HG03520 (cell line): ENCODE results near the gene TMEM178B.
"Not testable (repeated sequence)": the region's sequence is repeated elsewhere in the genome, so short reads cannot be mapped to it uniquely, and the experiment has no call there.

ENCODE experiments used
- ATAC-seq: cut with Tn5 transposase; IDR thresholded peaks from one replicate; pipeline ENCODE4 v1.9.1; 2021; ENCODE audit warnings: mild to moderate bottlenecking, moderate library complexity; ENCODE audit not compliant: unreplicated experiment

TMEM178B gene

DNA sequence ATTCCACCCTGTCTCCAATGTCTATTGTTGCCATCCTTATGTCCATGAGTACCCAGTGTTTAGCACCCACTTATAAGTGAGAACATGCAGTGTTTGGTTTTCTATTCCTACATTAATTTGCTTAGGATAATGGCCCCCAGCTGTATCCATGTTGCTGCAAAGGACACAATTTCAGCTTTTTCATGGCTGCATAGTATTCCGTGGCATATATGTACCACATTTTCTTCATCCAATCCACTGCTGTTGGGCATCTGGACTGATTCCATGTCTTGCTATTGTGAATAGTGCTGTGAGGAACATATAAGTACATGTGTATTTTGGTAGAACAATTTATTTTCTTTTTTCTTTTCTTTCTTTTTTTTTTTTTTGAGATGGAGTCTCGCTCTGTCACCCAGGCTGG lies 68.2 kb downstream of the TMEM178B start:
- no peak for ATAC-seq

DNA sequence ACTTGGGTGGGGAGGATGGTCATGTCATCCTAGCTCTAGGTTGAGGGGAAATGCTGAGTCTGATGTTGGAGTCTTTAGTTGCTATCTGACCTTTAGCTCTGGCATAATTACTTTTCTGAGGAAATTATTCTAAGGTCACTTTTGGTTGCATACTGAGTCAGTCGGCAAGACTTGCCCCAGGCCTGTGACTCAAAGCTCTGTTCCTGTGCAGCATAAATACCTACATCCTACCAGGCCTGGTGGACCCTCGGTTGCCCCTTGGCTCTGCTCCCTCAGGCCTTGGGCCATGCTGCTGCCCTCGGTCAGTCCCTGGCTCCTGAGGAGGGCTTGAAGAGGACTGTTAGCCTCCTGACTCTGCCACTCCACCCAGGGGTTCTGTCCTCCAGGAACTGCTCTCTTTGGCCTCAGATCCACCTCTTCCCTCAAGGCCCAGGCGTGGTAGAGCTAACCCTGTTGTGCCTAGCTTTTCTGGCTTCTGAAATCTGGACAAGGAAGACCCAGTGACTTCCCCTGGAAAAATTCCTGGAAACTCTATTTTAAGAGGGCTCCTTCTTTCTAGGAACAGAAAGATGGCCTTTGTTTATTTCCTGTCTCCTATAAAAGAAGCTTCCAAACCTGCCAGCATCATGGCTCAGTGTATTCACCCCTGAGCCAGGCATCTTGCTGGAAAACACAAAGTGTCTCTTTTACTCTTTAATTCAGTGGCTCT lies 71.2 kb downstream of the TMEM178B start:
- ATAC-seq = no peak

GRCh38 chr7:141145630-141145982 lies 71.7 kb downstream of the TMEM178B start:
- ATAC-seq = no peak

- no peak for ATAC-seq
Observed at GRCh38 chr7:141147482-141147881, 73.6 kb downstream of the TMEM178B start.

- ATAC-seq = no peak
Observed at GRCh38 chr7:141150465-141150864, 76.6 kb downstream of the TMEM178B start.

DNA sequence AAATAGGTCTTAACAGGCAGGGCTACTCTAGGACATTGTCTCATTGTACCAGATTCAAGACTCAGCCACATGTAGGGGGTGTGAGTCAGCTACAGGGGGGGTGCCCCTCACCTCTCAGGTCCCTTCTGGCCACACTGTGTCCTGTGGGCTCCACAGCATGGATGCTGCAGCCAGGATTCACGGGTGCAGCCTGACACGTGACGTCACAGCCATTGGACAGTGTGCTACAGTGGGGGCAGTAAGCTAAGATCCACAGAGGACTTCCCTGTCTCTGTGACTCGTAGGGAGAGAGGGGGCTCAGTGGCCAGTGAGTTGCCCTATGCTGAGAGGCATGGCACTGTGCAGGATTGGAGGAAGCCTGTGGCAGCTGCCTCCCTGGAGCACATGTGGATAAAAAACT lies 77.9 kb downstream of the TMEM178B start:
- ATAC-seq = no peak

GRCh38 chr7:141153231-141153630 lies 79.4 kb downstream of the TMEM178B start:
- no peak for ATAC-seq

DNA sequence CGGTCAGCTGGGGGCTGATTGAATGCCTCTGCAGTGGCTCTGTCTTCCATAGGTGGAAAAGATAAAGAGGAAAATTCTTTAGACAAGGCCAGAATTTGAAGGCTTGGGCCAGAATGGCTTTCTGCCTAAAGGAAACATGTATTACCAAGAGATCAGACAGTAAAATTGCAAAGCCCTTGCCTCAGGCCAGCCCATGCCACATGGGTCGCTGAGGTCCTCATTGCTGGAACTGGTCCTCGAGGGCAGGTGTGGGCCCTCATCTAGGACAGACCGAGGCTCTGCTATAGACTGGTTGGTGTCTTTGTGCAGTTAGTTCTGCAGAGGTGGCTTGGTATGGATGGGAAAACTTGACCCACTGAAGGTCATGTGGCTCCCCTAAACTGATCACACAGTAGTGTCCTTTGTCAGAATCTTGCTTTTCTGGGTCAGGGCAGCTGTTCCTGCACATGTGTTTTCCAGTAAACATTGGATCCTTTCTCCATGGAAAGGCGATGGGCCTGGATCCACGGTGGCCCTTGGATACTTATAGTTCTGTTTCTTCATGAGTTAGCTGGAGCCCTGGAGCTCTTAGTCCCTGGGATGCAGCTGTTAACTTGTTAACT lies 80.4 kb downstream of the TMEM178B start:
- no peak for ATAC-seq

DNA sequence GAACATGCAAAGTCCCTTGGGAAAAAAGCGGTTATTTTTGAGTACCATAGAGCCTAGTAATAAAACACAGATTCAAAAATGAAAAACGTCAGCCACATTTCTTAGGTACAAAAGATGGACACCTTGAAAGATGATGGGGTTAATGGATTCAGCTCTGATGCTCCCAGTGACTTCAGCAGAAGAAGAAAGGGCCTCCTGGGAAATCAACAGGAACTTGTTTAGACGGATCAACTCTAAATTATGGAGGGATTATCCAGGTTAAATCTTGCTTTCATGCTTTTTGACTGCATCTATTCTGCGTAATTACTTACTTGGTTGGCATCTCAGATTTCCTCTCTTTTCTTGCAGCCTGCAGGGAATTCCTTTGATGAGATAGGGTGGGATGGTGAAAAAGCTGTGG lies 82.5 kb downstream of the TMEM178B start:
- no peak for ATAC-seq

- ATAC-seq = no peak
Observed at GRCh38 chr7:141157138-141157765, 83.4 kb downstream of the TMEM178B start.

GRCh38 chr7:141158561-141158960 lies 84.7 kb downstream of the TMEM178B start:
- ATAC-seq = no peak

- ATAC-seq = no peak
Observed at GRCh38 chr7:141160246-141160860, 86.5 kb downstream of the TMEM178B start.

DNA sequence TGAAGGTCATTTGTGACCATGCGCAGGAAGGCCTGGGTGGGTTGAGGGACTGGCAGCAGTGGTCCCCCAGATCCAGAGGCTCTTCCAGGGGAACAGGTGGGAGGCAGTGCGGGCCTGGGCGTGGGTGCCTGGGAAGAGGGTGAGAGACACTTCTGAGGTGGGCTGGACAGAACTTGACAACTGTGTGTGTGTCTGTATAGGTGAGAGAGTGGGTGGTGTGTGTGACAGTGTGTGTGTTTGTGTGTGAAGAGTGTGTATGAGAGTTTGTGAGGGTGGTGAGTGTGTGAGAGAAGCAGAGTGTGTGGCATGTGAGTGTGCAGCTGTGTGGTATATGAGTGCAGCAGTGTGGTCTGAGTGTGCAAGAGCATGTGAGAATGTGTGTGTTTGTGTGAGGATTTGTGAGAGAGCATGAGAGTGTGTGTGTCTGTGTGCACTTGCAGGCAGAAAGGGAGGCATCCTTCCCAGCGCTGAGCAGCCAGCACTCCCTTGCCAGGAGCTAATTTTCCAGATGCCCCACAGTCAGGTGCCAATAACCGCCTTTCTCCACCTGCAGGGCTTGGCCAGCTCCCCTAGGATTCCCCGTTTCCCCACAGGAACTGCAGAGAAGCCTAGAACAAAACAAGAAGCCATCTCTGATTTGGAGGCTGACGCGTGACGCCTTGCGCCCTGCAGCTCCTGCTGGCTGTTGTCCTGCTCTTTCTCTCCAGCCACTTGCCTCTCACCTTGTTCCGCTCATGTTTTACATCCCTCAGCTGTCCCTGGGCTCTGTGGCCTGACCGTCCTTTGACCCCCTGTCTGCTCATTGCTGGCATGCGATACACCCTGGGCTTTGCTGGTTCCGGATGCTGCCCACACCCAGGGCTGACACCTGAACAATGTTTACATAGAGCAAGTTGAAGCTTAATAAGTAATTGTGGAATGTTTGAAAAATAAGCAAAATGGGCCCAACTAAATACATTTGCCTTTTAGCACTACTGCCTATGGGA lies 88.0 kb downstream of the TMEM178B start:
- ATAC-seq = no peak

- no peak for ATAC-seq
Observed at GRCh38 chr7:141165521-141165920, 91.7 kb downstream of the TMEM178B start.

GRCh38 chr7:141166926-141167325 lies 93.1 kb downstream of the TMEM178B start:
- ATAC-seq = no peak

- no peak for ATAC-seq
Observed at GRCh38 chr7:141167381-141167964, 93.6 kb downstream of the TMEM178B start.

DNA sequence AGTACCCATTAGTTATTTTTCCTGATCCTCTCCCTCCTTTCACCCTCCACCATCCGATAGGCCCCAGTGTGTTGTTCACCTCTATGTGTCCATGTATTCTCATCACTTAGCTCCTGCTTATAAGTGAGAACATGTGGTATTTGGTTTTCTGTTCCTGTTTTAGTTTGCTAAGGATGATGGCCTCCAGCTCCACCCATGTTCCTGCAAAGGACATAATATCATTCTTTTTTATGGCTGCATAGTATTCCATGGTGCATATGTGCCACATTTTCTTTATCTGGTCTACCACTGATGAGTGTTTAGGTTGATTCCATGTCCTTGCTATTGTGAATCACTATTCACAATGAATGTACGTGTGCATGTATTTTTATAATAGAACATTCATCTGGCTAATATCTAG lies 95.3 kb downstream of the TMEM178B start:
- ATAC-seq = not testable (repeated sequence)

GRCh38 chr7:141175728-141176127 lies 101.9 kb downstream of the TMEM178B start:
- ATAC-seq = not testable (repeated sequence)

GRCh38 chr7:141177120-141177519 lies 103.3 kb downstream of the TMEM178B start:
- ATAC-seq = not testable (repeated sequence)

GRCh38 chr7:141178486-141179135 lies 104.7 kb downstream of the TMEM178B start:
- no peak for ATAC-seq
